ENCODE data around the gene STOML1. TPM values are rescaled to one million over a fixed set of nuclear protein-coding genes. Genes with fewer than 3 reads are reported as not detected.

STOML1 gene, protein sequence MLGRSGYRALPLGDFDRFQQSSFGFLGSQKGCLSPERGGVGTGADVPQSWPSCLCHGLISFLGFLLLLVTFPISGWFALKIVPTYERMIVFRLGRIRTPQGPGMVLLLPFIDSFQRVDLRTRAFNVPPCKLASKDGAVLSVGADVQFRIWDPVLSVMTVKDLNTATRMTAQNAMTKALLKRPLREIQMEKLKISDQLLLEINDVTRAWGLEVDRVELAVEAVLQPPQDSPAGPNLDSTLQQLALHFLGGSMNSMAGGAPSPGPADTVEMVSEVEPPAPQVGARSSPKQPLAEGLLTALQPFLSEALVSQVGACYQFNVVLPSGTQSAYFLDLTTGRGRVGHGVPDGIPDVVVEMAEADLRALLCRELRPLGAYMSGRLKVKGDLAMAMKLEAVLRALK
- 8.1 and 17.0 TPM in 2 replicates for total RNA-seq

GRCh38 chr15:73991726-73992593, at the start of gene STOML1:
Gene STOML1, minus strand, starts transcription at chr15:73992295. Its CDS starts 72 bp downstream, at chr15:73992223.

GRCh38 chr15:73994413-73994883, 2.4 kb upstream of the STOML1 start, which contains the start of gene PML:
Gene PML, plus strand, starts transcription at chr15:73994716. Its CDS starts 97 bp downstream, at chr15:73994813.

Other genes starting within 250 kb of the STOML1 start
- 0.43 and 0.60 TPM in 2 replicates for gene INSYN1, start 238.9 kb downstream of the STOML1 start, total RNA-seq
- gene TBC1D21, start 118.7 kb downstream of the STOML1 start, total RNA-seq = not detected in 2 replicates
- gene LOXL1, start 65.8 kb downstream of the STOML1 start, total RNA-seq = 0.17 and 0.98 TPM in 2 replicates
- gene PML, start 2.4 kb upstream of the STOML1 start, total RNA-seq = 28.1 and 35.8 TPM in 2 replicates
- gene GOLGA6A, start 90.3 kb upstream of the STOML1 start, total RNA-seq = not detected in 2 replicates
- gene ISLR2, start 138.3 kb upstream of the STOML1 start, total RNA-seq = 0.09 and 0.11 TPM in 2 replicates
- gene ISLR, start 181.4 kb upstream of the STOML1 start, total RNA-seq = 0.11 and 0.17 TPM in 2 replicates
- gene STRA6, start 210.5 kb upstream of the STOML1 start, total RNA-seq = 0.11 TPM in 1 of 2 replicates, not detected in the other
- gene CCDC33, start 244.0 kb upstream of the STOML1 start, total RNA-seq = not detected in 2 replicates

All from dermis lymphatic vessel endothelial cell (primary cell).